HFFc6 (cell line): ENCODE measurements around the gene SMS. TPM values are rescaled to one million over a fixed set of nuclear protein-coding genes. Genes with fewer than 3 reads are reported as not detected.

Experiments
- DNase-seq: peaks from one replicate; pipeline ENCODE4 v3.0.0-alpha.2; 2018
- H3K27ac Mint-ChIP-seq: 2 replicates; pipeline ENCODE4 v1.8.0; 2020; ENCODE audit warnings: mild to moderate bottlenecking, mixed read lengths
- H3K27me3 Mint-ChIP-seq: 2 replicates; pipeline ENCODE4 v1.8.0; 2021; ENCODE audit warnings: mild to moderate bottlenecking, moderate library complexity, mixed read lengths; ENCODE audit not compliant: insufficient read depth
- H3K36me3 Mint-ChIP-seq: 2 replicates; pipeline ENCODE4 v1.8.0; 2021; ENCODE audit warnings: low read depth, mixed read lengths
- H3K4me1 Mint-ChIP-seq: 2 replicates; pipeline ENCODE4 v1.8.0; 2020; ENCODE audit warnings: low read depth, mixed read lengths
- H3K4me3 Mint-ChIP-seq: 2 replicates; pipeline ENCODE4 v1.8.0; 2020; ENCODE audit warnings: mild to moderate bottlenecking, moderate library complexity, mixed read lengths
- H3K9me3 Mint-ChIP-seq: 2 replicates; pipeline ENCODE4 v1.8.0; 2020; ENCODE audit warnings: mild to moderate bottlenecking, mixed read lengths
- long read RNA-seq: library from polyadenylated mRNA; unstranded; transcript quantifications from one replicate; pipeline ENCODE4 v2.0.0, GENCODE V29; 2019
- total RNA-seq, 6 experiments: library from RNA; stranded (reverse); fragmentation: NEBNext Ultra II Directional; extraction: Animal tissue kit (Norgen Biotek cat#: 25700); gene quantifications; 2 replicates in 1 of 6; 3 replicates in 5 of 6; pipeline ENCODE4 v1.2.3, GENCODE V29; 2021
- TF ChIP-seq, protein P1 (sequence below): fragments of 200-600 bp; sonication (generic); IDR thresholded peaks from 2 replicates; pipeline ENCODE4 v1.5.0; 2021; ENCODE audit warnings: antibody characterized with exemption, mild to moderate bottlenecking

The SMS gene
- 100 to 1,000 TPM; 141 to 208 (median 196) TPM for total RNA-seq
- long read RNA-seq, transcript SMS-202 (11 exons, 1,837 nt), result major isoform, 232 of 276 reads
- long read RNA-seq, partial matches to known transcripts, result 28 of 276 reads
- long read RNA-seq, other reads (novel, unspliced or antisense), result 12 of 276 reads

DNA sequence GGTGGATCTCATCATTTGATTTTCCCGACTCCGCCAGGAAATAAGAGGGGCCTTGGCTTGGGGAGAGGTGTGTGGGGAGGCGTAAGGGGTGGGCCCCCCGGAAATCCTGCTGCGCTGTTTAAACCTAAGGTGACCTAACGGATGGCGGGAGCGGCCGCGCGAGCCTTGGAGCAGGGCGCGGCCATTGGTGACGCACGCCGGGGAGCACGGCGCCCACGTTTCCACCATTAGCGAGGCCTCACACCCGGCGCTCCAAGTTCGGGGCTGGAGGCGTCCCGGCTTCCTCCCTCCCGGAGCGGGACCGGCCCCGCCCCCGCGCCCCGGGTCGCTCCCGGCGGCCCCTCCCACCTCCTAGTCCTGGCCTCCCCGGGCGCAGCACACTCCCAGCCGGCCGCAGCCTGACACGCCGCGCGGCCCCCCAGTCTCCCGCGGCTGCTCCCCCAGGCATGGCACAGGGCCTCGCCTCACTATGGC, at the start of gene SMS:
TSS of gene SMS (plus strand) at position 354 of the 474 bp plus-strand sequence. CDS start at position 470, 116 bp downstream.
- peak within 1 kb of the TSS; percentile 87 for H3K27ac Mint-ChIP-seq
- no peaks in the 10 kb centered on the region for H3K27me3 Mint-ChIP-seq
- peaks cover 36% of the 10 kb centered on the region for H3K4me1 Mint-ChIP-seq
- H3K4me3 Mint-ChIP-seq, result peak within 1 kb of the TSS; percentile 92
- peak; percentile 61 for DNase-seq
- peaks cover 10% of the 10 kb centered on the region for H3K36me3 Mint-ChIP-seq
- TF ChIP-seq, protein P1, sequence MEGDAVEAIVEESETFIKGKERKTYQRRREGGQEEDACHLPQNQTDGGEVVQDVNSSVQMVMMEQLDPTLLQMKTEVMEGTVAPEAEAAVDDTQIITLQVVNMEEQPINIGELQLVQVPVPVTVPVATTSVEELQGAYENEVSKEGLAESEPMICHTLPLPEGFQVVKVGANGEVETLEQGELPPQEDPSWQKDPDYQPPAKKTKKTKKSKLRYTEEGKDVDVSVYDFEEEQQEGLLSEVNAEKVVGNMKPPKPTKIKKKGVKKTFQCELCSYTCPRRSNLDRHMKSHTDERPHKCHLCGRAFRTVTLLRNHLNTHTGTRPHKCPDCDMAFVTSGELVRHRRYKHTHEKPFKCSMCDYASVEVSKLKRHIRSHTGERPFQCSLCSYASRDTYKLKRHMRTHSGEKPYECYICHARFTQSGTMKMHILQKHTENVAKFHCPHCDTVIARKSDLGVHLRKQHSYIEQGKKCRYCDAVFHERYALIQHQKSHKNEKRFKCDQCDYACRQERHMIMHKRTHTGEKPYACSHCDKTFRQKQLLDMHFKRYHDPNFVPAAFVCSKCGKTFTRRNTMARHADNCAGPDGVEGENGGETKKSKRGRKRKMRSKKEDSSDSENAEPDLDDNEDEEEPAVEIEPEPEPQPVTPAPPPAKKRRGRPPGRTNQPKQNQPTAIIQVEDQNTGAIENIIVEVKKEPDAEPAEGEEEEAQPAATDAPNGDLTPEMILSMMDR, result no peak
- no peaks in the 10 kb centered on the region for H3K9me3 Mint-ChIP-seq

DNA sequence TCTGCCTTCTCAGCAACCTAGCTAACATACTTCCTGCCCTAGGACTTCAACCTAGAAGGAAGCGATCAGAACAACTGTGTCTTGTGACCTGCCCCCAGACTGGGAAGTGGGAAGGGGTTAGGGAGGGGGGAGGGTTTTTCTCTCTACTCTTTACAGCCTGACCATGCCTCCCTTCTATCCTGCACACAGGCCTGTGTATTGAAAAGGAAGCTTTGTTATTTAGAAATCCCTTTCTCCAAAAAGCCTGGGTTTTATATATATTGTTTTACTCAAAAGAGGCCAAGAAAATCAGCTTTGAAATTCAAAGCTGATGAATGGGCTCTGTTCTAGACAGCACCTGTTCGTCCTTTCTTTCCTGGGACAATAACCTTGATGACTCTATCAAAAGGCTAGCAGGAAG, 35.2 kb upstream of the SMS start:
- no peaks in the 10 kb centered on the region for H3K27me3 Mint-ChIP-seq
- no peak overlapping the region for H3K4me3 Mint-ChIP-seq
- H3K36me3 Mint-ChIP-seq, result no peaks in the 10 kb centered on the region
- DNase-seq, result no peak
- H3K9me3 Mint-ChIP-seq, result no peaks in the 10 kb centered on the region
- TF ChIP-seq, protein P1, result no peak
- no peaks in the 10 kb centered on the region for H3K4me1 Mint-ChIP-seq
- H3K27ac Mint-ChIP-seq, result no peak overlapping the region

DNA sequence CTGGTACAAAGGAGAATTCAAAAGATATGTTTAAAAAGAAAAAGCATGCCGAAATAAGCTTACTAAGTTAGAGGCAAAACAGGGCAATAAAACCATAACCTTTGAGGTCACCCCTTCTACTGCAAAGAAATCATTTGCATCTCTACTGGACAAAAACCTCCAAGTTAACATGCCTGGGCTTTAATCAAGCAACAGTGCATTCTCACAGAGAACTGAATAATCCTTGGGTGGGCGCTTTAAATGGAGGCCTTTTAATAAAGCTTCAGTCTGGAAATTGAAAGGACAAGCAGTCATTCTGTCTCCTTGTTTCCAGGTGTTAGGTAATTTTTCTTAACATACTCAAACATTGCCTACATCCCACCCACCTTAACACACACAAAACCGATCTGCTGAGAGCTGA, 34.6 kb upstream of the SMS start:
- TF ChIP-seq, protein P1, result no peak
- H3K9me3 Mint-ChIP-seq, result no peaks in the 10 kb centered on the region
- H3K4me3 Mint-ChIP-seq, result no peak overlapping the region
- H3K36me3 Mint-ChIP-seq, result no peaks in the 10 kb centered on the region
- no peaks in the 10 kb centered on the region for H3K27me3 Mint-ChIP-seq
- no peak for DNase-seq
- no peaks in the 10 kb centered on the region for H3K4me1 Mint-ChIP-seq
- H3K27ac Mint-ChIP-seq, result no peak overlapping the region

DNA sequence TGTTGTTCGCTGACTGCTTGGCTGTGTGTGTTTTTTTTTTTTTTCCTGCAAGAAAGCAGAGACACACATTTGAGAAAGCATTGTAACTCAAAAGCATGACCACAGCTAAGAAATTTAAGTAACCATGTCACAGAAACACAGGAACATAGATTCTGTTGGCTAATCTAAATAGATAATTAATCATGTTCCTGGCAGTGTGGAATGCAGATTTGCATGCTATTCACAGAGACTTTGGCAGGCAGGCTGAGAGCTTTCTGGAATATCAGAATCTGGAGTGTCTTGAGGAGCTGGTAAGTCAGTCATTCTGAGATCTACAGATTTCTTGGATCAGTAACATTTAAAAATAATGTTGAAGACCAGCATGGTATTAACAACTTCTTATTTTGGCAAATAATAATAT, 33.2 kb upstream of the SMS start:
- no peak for DNase-seq
- Mint-ChIP-seq H3K9me3 (no peaks in the 10 kb centered on the region), H3K4me1 (no peaks in the 10 kb centered on the region), H3K27me3 (no peaks in the 10 kb centered on the region), H3K4me3 (no peak overlapping the region), H3K27ac (no peak overlapping the region), H3K36me3 (no peaks in the 10 kb centered on the region)
- TF ChIP-seq, protein P1, result no peak

- Mint-ChIP-seq H3K9me3 (no peaks in the 10 kb centered on the region), H3K27ac (no peak overlapping the region), H3K36me3 (no peaks in the 10 kb centered on the region), H3K4me3 (no peak overlapping the region), H3K4me1 (no peaks in the 10 kb centered on the region), H3K27me3 (no peaks in the 10 kb centered on the region)
- no peak for DNase-seq
- TF ChIP-seq, protein P1, result no peak
Observed at GRCh38 chrX:21911481-21911880, 29.0 kb upstream of the SMS start.
